ENCODE results near the gene DNAH3. TPM values are rescaled to one million over a fixed set of nuclear protein-coding genes. Genes with fewer than 3 reads are reported as not detected.
"Not testable (repeated sequence)": the region's sequence is repeated elsewhere in the genome, so short reads cannot be mapped to it uniquely, and the experiment has no call there.

DNAH3 gene
- total RNA-seq, 1 donor from 2014 or later: not detected

DNA sequence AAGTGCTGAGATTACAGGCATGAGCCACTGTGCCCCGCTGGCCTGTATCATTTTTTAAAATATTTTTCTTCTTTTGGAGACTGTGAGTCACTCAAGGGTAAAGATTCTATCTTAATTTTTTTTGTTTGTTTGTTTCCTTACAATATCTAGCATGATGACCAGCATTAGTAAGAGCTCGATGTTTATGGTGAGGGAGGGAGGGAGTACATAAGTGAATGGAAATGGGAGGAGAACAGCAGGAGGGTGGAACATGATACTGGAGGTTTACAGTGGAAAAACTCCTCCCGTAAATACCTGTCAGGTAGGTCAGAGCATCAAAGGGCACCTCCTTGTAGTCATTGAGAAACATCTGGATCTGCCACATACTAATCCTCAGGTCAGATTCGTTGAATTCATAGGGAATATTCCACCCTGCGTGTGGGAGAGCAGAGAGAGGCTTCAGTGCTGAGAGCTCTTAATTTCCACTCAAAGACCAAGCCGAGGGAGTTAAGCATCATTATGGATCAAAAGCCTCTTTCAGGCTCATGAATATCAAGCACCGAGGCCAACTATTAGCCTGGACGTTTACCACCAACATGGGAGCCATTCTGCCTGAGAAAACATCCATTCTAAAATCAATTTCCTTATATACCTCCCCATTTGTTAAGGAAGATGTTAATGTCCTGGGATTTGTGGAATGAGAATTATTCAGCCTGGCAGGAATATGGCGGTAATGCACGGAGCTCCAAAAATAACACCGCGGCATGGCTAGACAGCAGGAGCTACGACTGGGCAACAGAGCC lies 198.3 kb downstream of the DNAH3 start:
- no peak overlapping the region for H3K27ac Mint-ChIP-seq
- no peak for DNase-seq (ENCODE audit: extremely low spot score, unreplicated experiment)
- TF ChIP-seq, protein P1, sequence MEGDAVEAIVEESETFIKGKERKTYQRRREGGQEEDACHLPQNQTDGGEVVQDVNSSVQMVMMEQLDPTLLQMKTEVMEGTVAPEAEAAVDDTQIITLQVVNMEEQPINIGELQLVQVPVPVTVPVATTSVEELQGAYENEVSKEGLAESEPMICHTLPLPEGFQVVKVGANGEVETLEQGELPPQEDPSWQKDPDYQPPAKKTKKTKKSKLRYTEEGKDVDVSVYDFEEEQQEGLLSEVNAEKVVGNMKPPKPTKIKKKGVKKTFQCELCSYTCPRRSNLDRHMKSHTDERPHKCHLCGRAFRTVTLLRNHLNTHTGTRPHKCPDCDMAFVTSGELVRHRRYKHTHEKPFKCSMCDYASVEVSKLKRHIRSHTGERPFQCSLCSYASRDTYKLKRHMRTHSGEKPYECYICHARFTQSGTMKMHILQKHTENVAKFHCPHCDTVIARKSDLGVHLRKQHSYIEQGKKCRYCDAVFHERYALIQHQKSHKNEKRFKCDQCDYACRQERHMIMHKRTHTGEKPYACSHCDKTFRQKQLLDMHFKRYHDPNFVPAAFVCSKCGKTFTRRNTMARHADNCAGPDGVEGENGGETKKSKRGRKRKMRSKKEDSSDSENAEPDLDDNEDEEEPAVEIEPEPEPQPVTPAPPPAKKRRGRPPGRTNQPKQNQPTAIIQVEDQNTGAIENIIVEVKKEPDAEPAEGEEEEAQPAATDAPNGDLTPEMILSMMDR (conservative IDR thresholded peaks at IDR 0.05): no peak
- no peaks in the 10 kb centered on the region for H3K27me3 Mint-ChIP-seq
- H3K4me1 Mint-ChIP-seq (ENCODE audit: unreplicated experiment): peaks cover 8% of the 10 kb centered on the region
- H3K4me3 Mint-ChIP-seq: no peak overlapping the region
- H3K36me3 Mint-ChIP-seq: no peaks in the 10 kb centered on the region
- no peaks in the 10 kb centered on the region for H3K9me3 Mint-ChIP-seq

DNA sequence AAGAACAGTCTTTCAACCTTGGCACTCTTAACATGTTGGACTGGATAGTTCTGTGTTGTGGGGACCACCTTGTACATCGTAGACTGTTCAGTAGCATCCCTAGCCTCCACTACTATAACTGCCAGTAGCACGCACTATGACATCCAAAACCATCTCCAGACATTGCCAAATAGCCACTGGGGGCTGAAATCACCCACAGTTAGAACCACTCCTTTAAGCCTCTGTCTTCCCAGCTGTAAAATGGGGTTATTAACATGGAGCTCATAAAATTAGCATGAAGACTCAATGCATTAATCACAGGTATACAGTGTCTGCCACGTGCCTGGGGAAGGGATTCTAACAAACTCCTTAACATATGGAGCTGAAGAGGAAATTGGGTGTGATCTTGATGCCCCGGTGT lies 200.4 kb downstream of the DNAH3 start:
- TF ChIP-seq, protein P1 (conservative IDR thresholded peaks at IDR 0.05): no peak
- H3K9me3 Mint-ChIP-seq: no peaks in the 10 kb centered on the region
- H3K36me3 Mint-ChIP-seq: no peaks in the 10 kb centered on the region
- no peak overlapping the region for H3K27ac Mint-ChIP-seq
- peaks cover 5% of the 10 kb centered on the region for H3K4me1 Mint-ChIP-seq (ENCODE audit: unreplicated experiment)
- no peaks in the 10 kb centered on the region for H3K27me3 Mint-ChIP-seq
- H3K4me3 Mint-ChIP-seq: no peak overlapping the region
- no peak for DNase-seq (ENCODE audit: extremely low spot score, unreplicated experiment)

DNA sequence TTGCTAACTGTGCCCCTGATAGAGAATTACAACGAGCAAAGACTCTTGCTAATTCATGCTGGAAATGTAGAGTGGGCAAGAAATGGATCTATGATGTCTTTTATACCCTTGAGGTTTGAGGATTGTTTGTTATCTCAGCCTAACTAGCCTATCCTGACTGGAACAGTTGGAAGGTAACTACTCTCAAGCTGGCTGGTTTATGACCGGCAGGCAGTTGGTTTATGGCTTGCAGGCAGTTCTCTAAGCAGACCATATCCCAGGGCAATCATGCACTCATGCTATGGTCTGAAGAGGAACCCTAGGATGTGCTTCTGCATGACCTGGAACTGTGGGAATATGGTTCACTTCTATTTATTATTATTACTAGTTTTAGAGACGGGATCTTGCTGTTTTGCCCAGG lies 201.0 kb downstream of the DNAH3 start:
- Mint-ChIP-seq H3K9me3 (no peaks in the 10 kb centered on the region), H3K27me3 (no peaks in the 10 kb centered on the region)

DNA sequence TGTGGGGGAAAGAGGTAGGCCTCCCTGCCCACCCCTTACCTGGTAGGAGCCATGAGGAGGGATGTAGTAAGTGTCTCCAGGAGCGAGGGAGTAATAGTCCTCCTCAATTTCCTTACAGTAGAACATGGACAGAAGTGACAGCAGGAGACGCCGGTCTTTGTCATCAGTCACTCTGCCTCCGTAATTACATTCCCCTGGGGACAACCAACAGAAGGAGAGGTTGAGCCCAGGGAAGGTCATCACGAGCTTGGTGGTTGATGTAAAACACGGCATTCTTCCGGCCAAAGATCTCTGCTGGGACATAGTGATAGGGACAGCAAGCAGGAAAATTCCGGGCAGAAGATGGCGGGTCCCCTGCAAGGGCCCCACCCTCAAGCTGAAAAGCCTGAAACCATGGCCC lies 202.2 kb downstream of the DNAH3 start:
- no peak for DNase-seq (ENCODE audit: extremely low spot score, unreplicated experiment)
- Mint-ChIP-seq H3K27me3 (no peaks in the 10 kb centered on the region), H3K27ac (no peak overlapping the region), H3K9me3 (no peaks in the 10 kb centered on the region), H3K4me3 (no peak overlapping the region), H3K36me3 (no peaks in the 10 kb centered on the region), H3K4me1 (ENCODE audit: unreplicated experiment) (peaks cover 5% of the 10 kb centered on the region)
- TF ChIP-seq, protein P1 (conservative IDR thresholded peaks at IDR 0.05): no peak

More for the DNA sequence above, 201.0 kb downstream of the DNAH3 start:
- peaks cover 5% of the 10 kb centered on the region for H3K4me1 Mint-ChIP-seq (ENCODE audit: unreplicated experiment)
- H3K4me3 Mint-ChIP-seq: no peak overlapping the region
- H3K36me3 Mint-ChIP-seq: no peaks in the 10 kb centered on the region
- no peak for DNase-seq (ENCODE audit: extremely low spot score, unreplicated experiment)
- no peak overlapping the region for H3K27ac Mint-ChIP-seq
- TF ChIP-seq, protein P1 (conservative IDR thresholded peaks at IDR 0.05): no peak

DNA sequence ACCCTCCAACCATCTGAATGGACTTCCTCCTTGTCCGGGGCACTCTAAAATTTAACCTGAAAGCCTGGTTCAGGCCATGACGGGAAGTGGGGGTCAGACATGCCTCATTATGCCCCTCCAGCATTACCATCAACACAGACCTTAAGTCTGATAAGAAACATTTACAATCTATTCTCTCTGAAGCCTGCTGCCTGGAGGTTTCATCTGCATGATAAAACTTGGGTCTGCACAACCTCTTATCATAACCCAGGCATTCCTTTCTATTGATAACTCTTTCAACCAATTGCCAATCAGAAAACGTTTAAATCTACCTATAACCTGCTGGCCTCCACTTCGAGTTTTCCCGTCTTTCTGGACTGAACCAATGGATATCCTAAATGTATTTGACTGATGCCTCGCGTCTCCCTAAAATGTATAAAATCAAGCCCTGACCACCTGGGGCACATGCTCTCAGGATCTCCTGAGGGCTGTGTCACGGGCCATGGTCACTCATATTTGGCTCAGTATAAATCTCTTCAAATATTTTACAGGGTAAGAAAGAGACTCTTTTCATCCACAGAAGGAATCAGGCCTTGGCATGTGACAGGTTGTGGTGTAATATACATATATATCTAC lies 204.5 kb downstream of the DNAH3 start:
- no peaks in the 10 kb centered on the region for H3K9me3 Mint-ChIP-seq
- DNase-seq (ENCODE audit: extremely low spot score, unreplicated experiment): no peak
- H3K4me1 Mint-ChIP-seq (ENCODE audit: unreplicated experiment): no peaks in the 10 kb centered on the region
- H3K27ac Mint-ChIP-seq: no peak overlapping the region
- no peak overlapping the region for H3K4me3 Mint-ChIP-seq
- H3K27me3 Mint-ChIP-seq: no peaks in the 10 kb centered on the region
- TF ChIP-seq, protein P1 (conservative IDR thresholded peaks at IDR 0.05): no peak
- no peaks in the 10 kb centered on the region for H3K36me3 Mint-ChIP-seq

DNA sequence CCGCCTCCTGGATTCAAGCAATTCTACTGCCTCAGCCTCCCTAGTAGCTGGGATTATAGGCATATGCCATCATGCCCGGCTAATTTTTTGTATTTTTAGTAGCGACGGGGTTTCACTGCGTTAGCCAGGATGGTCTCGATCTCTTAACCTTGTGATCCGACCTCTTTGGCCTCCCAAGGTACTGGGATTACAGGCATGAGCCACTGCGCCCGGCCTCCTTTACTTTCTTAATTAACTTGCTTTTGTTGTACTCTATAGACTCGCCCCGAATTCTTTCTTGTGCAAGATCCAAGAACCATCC lies 205.1 kb downstream of the DNAH3 start:
- not testable (repeated sequence) for H3K27me3 Mint-ChIP-seq

More for the DNA sequence above, 205.1 kb downstream of the DNAH3 start:
- H3K9me3 Mint-ChIP-seq; DNase-seq (ENCODE audit: extremely low spot score, unreplicated experiment); H3K36me3 Mint-ChIP-seq; H3K4me1 Mint-ChIP-seq (ENCODE audit: unreplicated experiment); H3K4me3 Mint-ChIP-seq; H3K27ac Mint-ChIP-seq: not testable (repeated sequence)

Data from type B pancreatic cell (in vitro differentiated cells).